Measurements from ENCODE around the gene PLXNB1. TPM values are rescaled to one million over a fixed set of nuclear protein-coding genes. Genes with fewer than 3 reads are reported as not detected.

PLXNB1 gene
- total and polyA plus RNA-seq, 2 of the 13 experiments (the other 11 are each of a cell fraction or from before 2014, with no cell fraction given) = 86.0 to 143 TPM

DNA sequence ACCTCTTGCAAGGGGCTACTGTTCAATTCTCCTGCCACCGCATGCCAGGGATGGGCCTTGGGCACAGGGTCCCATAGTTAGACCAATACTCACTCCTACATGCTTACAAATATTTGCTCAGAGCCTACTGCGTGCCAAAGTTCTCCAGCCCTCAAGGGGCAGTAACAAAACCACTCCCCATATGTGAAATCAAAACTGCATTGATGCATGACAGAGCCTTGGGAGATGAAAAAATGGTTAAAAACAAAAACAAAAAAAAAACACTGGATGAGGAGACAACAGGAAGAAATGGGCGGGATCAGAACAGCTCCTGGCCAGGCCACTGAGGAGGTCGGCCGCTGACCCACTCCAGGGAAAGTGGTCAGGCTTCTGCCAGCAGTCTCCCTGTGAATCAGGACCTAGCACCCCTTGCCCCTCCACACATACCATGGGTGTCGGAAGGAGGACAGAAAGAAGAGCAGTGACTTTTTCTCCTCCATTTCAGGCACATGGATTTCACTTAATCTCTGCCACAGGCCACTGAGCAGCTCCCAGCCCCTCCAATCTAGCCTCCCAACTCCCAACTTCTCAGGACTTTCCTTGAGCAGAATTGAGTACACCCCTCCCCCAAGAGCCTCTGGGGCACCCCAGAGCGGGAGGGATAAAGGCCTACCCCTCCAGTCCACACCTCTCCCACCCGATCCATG is 2.8 kb downstream of the PLXNB1 start (continued):
- no peak for TF ChIP-seq ZKSCAN5 (CRISPR knock-in tag; IDR thresholded peaks at IDR 0.05)
- no peak for TF ChIP-seq CCDC6 (CRISPR knock-in tag; IDR thresholded peaks at IDR 0.05)
- TF ChIP-seq MEIS2 (CRISPR knock-in tag; IDR thresholded peaks at IDR 0.05) = no peak
- peak; percentile 54 for TF ChIP-seq FOSL2 (CRISPR knock-in tag; IDR thresholded peaks at IDR 0.05)
- no peak for TF ChIP-seq ZNF251 (CRISPR knock-in tag; IDR thresholded peaks at IDR 0.05)
- peak; percentile 50; the same call in 1 of the 2 replicates for TF ChIP-seq SP5 (CRISPR knock-in tag; IDR thresholded peaks at IDR 0.05; ENCODE audit: borderline replicate concordance, low read depth)
- TF ChIP-seq ZNF230 (CRISPR knock-in tag; IDR thresholded peaks at IDR 0.05) = no peak
- TF ChIP-seq ZIK1 (CRISPR knock-in tag; IDR thresholded peaks at IDR 0.05; ENCODE audit: borderline replicate concordance, low read depth) = no peak
- no peak for TF ChIP-seq ZSCAN20 (CRISPR knock-in tag; IDR thresholded peaks at IDR 0.05; ENCODE audit: borderline replicate concordance)
- no peak for TF ChIP-seq SOX6 (IDR thresholded peaks at IDR 0.05)
- TF ChIP-seq SOX6 (CRISPR knock-in tag; IDR thresholded peaks at IDR 0.05) = 0 out of 2 replicates have a peak, but pooled peaks have one; percentile 16
- no peak for TF ChIP-seq MBD4 (IDR thresholded peaks at IDR 0.05; ENCODE audit: borderline replicate concordance, low read length)
- TF ChIP-seq SMARCC2 (IDR thresholded peaks at IDR 0.05) = no peak
- TF ChIP-seq DMAP1 (CRISPR knock-in tag; IDR thresholded peaks at IDR 0.05) = no peak
- TF ChIP-seq ZSCAN25 (CRISPR knock-in tag; IDR thresholded peaks at IDR 0.05) = no peak; the same call in 1 of the 2 replicates
- TF ChIP-seq CTCF (CRISPR knock-in tag; IDR thresholded peaks at IDR 0.05) = no peak
- TF ChIP-seq ZNF367 (CRISPR knock-in tag; IDR thresholded peaks at IDR 0.05; ENCODE audit: borderline replicate concordance) = no peak
- TF ChIP-seq, protein P1, sequence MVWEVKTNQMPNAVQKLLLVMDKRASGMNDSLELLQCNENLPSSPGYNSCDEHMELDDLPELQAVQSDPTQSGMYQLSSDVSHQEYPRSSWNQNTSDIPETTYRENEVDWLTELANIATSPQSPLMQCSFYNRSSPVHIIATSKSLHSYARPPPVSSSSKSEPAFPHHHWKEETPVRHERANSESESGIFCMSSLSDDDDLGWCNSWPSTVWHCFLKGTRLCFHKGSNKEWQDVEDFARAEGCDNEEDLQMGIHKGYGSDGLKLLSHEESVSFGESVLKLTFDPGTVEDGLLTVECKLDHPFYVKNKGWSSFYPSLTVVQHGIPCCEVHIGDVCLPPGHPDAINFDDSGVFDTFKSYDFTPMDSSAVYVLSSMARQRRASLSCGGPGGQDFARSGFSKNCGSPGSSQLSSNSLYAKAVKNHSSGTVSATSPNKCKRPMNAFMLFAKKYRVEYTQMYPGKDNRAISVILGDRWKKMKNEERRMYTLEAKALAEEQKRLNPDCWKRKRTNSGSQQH (CRISPR knock-in tag; IDR thresholded peaks at IDR 0.05; ENCODE audit: low read depth) = no peak
- TF ChIP-seq ZNF253 (CRISPR knock-in tag; IDR thresholded peaks at IDR 0.05; ENCODE audit: borderline replicate concordance) = no peak
- no peak for TF ChIP-seq BRD4 (CRISPR knock-in tag; IDR thresholded peaks at IDR 0.05)
- no peak for TF ChIP-seq CBX5 (CRISPR knock-in tag; IDR thresholded peaks at IDR 0.05; ENCODE audit: borderline replicate concordance)
- TF ChIP-seq TERF1 (CRISPR knock-in tag; IDR thresholded peaks at IDR 0.05) = no peak
- TF ChIP-seq ETV6 (CRISPR knock-in tag; conservative IDR thresholded peaks at IDR 0.05) = no peak
- TF ChIP-seq KDM1A (CRISPR knock-in tag; IDR thresholded peaks at IDR 0.05) = no peak
- no peak for TF ChIP-seq MLLT10 (CRISPR knock-in tag; IDR thresholded peaks at IDR 0.05)
- TF ChIP-seq SIX1 (CRISPR knock-in tag; IDR thresholded peaks at IDR 0.05; ENCODE audit: borderline replicate concordance) = 0 out of 2 replicates have a peak, but pooled peaks have one; percentile 36
- TF ChIP-seq ZNF333 (CRISPR knock-in tag; IDR thresholded peaks at IDR 0.05; ENCODE audit: borderline replicate concordance) = no peak
- no peak for TF ChIP-seq IKZF4 (CRISPR knock-in tag; IDR thresholded peaks at IDR 0.05; ENCODE audit: borderline replicate concordance, low read depth, not compliant biosample characterization)
- TF ChIP-seq ZNF850 (CRISPR knock-in tag; conservative IDR thresholded peaks at IDR 0.05) = no peak
- TF ChIP-seq SALL1 (CRISPR knock-in tag; IDR thresholded peaks at IDR 0.05) = peak; percentile 54

Measured in HepG2 (cell line).